Measurements from ENCODE around the gene JCAD. TPM values are rescaled to one million over a fixed set of nuclear protein-coding genes. Genes with fewer than 3 reads are reported as not detected.

The JCAD gene
- total RNA-seq, 4 donors from 2014 or later = 30.0 to 65.3 (median 44.2) TPM

DNA sequence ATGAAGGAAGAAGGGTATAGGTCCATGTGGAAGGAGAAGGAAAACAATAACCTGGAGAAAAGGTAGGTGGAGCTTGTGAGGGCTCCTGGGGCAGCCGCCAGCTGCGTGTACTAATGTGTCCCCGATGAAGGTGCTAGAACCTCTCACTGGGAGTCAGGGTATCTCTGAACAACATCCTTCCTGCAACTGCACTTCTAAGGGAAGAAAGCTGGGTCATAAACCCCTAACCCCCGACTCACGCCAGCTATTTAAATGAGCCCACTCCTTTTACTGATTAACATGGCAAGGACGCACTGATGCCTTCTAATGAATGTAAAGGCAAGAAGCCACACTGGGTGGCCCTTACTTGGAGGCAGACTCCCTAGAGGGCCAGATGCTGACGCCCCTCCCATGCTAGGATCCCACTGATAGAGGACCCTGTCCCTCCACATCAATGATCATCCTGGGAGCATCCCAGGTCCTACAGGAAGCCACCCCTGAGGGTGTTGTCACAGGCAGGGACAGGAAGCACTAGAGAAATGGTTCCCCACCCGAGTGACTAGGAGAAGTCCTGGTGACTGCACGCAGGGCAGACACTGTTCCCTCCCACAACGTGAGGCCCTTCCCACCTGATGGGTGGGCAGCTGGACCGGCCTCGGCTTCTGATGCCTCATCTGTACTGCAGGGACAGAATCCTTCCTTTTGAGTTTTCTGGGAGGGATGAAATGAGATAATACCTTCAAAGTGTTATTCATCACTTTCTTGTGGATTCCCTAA is 20.4 kb downstream of the JCAD start:
- Histone ChIP-seq H3K4me3 (no peak overlapping the region), H3K4me1 (peaks cover 0 to 20% (median 2%) of the 10 kb centered on the region in 4 donors), H3K36me3 (peaks cover 0 to 13% (median 0%) of the 10 kb centered on the region in 3 donors), H3K27me3 (no peaks in the 10 kb centered on the region), H3K27ac (no peak overlapping the region), H3K9me3 (no peaks in the 10 kb centered on the region)
- no peak for DNase-seq (ENCODE audit: low spot score in 2 of 2)
- TF ChIP-seq, protein P1, sequence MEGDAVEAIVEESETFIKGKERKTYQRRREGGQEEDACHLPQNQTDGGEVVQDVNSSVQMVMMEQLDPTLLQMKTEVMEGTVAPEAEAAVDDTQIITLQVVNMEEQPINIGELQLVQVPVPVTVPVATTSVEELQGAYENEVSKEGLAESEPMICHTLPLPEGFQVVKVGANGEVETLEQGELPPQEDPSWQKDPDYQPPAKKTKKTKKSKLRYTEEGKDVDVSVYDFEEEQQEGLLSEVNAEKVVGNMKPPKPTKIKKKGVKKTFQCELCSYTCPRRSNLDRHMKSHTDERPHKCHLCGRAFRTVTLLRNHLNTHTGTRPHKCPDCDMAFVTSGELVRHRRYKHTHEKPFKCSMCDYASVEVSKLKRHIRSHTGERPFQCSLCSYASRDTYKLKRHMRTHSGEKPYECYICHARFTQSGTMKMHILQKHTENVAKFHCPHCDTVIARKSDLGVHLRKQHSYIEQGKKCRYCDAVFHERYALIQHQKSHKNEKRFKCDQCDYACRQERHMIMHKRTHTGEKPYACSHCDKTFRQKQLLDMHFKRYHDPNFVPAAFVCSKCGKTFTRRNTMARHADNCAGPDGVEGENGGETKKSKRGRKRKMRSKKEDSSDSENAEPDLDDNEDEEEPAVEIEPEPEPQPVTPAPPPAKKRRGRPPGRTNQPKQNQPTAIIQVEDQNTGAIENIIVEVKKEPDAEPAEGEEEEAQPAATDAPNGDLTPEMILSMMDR (IDR thresholded peaks at IDR 0.05) = no peak
- TF ChIP-seq EP300 (IDR thresholded peaks at IDR 0.05) (no peak), POLR2A (IDR thresholded peaks at IDR 0.05) (no peak)
- 72 to 75% methylated on average over 12 of the region's 12 CpGs for WGBS, 2 donors

DNA sequence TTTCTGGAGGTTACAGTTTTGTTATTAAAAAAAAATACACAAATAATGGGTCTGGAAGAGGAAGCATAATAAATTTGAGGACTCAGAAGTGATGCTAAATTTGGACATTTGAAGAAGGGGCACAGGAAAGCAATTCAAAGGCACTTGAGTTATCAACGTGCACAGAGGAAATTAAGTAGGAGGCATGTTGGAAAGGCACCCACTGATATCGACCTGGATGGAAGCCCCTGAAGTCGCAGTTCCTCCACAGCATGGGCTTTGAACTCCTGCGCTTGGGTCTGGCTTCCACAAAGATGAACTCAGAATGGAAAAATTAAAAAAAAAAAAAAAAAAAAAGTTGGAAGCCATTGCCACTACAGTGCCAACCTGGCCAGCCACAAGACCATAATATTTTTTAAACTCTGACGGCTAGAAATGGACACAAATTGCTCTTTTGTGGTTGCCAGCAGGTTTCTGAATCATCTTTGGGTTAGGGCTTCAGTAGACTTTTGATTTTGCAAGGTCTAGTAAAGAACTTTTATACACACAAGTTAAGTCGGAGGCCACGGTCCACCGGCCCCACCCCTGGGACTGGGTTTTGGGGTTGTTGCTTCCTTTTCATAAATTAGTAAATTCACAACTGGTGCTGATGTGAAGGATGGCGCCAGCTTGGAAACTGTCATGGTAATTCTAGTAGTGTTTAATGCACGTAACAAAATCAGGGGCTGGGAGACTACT is 21.6 kb downstream of the JCAD start:
- peaks cover 0 to 16% (median 2%) of the 10 kb centered on the region in 4 donors for H3K4me1 ChIP-seq
- H3K4me3 ChIP-seq = no peak overlapping the region
- no peaks in the 10 kb centered on the region for H3K27me3 ChIP-seq
- no peak overlapping the region for H3K27ac ChIP-seq
- TF ChIP-seq, protein P1 (IDR thresholded peaks at IDR 0.05) = no peak
- TF ChIP-seq POLR2A (IDR thresholded peaks at IDR 0.05) (no peak), EP300 (IDR thresholded peaks at IDR 0.05) (no peak)
- WGBS, 2 donors = 78 to 79% methylated on average over 10 of the region's 10 CpGs
- DNase-seq (ENCODE audit: low spot score in 2 of 2) = no peak
- no peaks in the 10 kb centered on the region for H3K9me3 ChIP-seq
- H3K36me3 ChIP-seq = peaks cover 0 to 13% (median 0%) of the 10 kb centered on the region in 3 donors

DNA sequence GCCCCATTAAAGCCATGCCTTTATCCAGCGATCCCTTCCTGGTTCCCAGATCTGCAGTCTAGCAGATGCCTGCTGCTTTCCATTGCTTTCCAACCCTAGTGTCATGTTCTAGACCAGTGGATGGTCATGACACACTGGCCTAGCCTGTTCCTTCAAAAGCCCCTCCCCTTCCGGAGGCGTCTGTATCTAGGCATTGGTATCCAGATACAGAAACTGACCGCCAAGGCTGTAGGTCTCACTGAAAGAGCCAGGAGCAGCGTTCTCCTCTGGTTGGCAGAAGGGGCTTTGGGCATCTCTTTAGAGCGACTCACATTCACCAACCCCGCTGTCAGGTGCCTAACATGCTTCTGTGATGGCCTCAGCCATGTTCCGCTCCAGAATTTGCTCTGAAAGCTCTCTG is 22.6 kb downstream of the JCAD start:
- Histone ChIP-seq H3K36me3 (peaks cover 0 to 13% (median 0%) of the 10 kb centered on the region in 3 donors), H3K27me3 (no peaks in the 10 kb centered on the region), H3K27ac (no peak overlapping the region), H3K4me3 (no peak overlapping the region), H3K4me1 (peaks cover 0 to 15% (median 0%) of the 10 kb centered on the region in 4 donors), H3K9me3 (no peaks in the 10 kb centered on the region)
- DNase-seq (ENCODE audit: low spot score in 2 of 2) = no peak
- TF ChIP-seq EP300 (IDR thresholded peaks at IDR 0.05) (no peak), POLR2A (IDR thresholded peaks at IDR 0.05) (no peak)
- TF ChIP-seq, protein P1 (IDR thresholded peaks at IDR 0.05) = no peak
- 90 to 91% methylated on average over 8 of the region's 8 CpGs for WGBS, 2 donors

DNA sequence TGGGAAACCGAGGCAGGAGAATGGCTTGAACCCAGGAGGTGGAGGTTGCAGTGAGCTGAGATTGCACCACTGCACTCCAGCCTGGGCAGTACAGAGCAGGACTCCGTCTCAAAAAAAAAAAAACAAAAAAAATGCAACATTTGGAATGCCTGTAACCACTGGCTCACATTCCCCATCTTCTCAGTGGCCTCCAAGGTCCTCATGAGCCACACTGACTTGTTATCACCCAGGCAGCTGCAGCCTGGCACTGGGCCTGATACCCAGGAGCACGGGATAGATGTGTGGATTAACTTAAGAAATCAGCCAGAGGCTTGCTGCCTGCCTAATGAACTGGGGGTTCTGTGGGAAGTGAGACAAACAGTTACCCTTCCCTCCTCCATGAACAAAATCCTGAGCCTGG is 23.0 kb downstream of the JCAD start:
- peaks cover 0 to 13% (median 0%) of the 10 kb centered on the region in 3 donors for H3K36me3 ChIP-seq
- H3K27ac ChIP-seq = no peak overlapping the region
- TF ChIP-seq EP300 (IDR thresholded peaks at IDR 0.05) (no peak), POLR2A (IDR thresholded peaks at IDR 0.05) (no peak)
- TF ChIP-seq, protein P1 (IDR thresholded peaks at IDR 0.05) = no peak
- H3K9me3 ChIP-seq = no peaks in the 10 kb centered on the region
- H3K4me3 ChIP-seq = no peak overlapping the region
- DNase-seq (ENCODE audit: low spot score in 2 of 2) = no peak
- peaks cover 0 to 15% (median 0%) of the 10 kb centered on the region in 4 donors for H3K4me1 ChIP-seq
- no peaks in the 10 kb centered on the region for H3K27me3 ChIP-seq
- 58 to 76% methylated on average over 3 of the region's 3 CpGs for whole genome bisulfite sequencing, 2 donors
